HG03442 (cell line): ENCODE results near the gene ATP11B.

Experiments used
- ATAC-seq: cut with Tn5 transposase; IDR thresholded peaks from one replicate; pipeline ENCODE4 v1.9.1; 2021; ENCODE audit warnings: mild to moderate bottlenecking, moderate library complexity; ENCODE audit not compliant: unreplicated experiment

Gene ATP11B

GRCh38 chr3:182948305-182948704 is 155.0 kb downstream of the ATP11B start:
- ATAC-seq = no peak

GRCh38 chr3:182949688-182950087 is 156.4 kb downstream of the ATP11B start:
- ATAC-seq = no peak

- ATAC-seq = peak; percentile 87
Measured at GRCh38 chr3:182954553-182955235, 161.4 kb downstream of the ATP11B start.

GRCh38 chr3:182957226-182957625 is 163.9 kb downstream of the ATP11B start:
- no peak for ATAC-seq

GRCh38 chr3:182957676-182958266 is 164.5 kb downstream of the ATP11B start:
- ATAC-seq = no peak

GRCh38 chr3:182959474-182960350 is 166.4 kb downstream of the ATP11B start:
- no peak for ATAC-seq

- ATAC-seq = no peak
Measured at GRCh38 chr3:182962166-182962565, 168.9 kb downstream of the ATP11B start.

- no peak for ATAC-seq
Measured at GRCh38 chr3:182964179-182964578, 170.9 kb downstream of the ATP11B start.

- ATAC-seq = no peak
Measured at GRCh38 chr3:182965861-182966366, 172.6 kb downstream of the ATP11B start.

GRCh38 chr3:182967218-182968204 is 174.2 kb downstream of the ATP11B start:
- ATAC-seq = peak; percentile 35

- ATAC-seq = no peak
Measured at GRCh38 chr3:182969277-182969676, 176.0 kb downstream of the ATP11B start.

- ATAC-seq = no peak
Measured at GRCh38 chr3:182969853-182970252, 176.5 kb downstream of the ATP11B start.

GRCh38 chr3:182970811-182971418 is 177.6 kb downstream of the ATP11B start:
- ATAC-seq = no peak
